Left ventricle myocardium superior (tissue), 1 donor: ENCODE data around the gene SRCIN1. TPM values are rescaled to one million over a fixed set of nuclear protein-coding genes. Genes with fewer than 3 reads are reported as not detected.

Experiments used
- total RNA-seq: library from RNA; stranded (reverse); fragmentation: NEBNext Ultra II Directional; extraction: Animal tissue kit (Norgen Biotek cat#: 25700); gene quantifications from one replicate; pipeline ENCODE4 v1.2.1, GENCODE V29; 2021
- donor health status: DM: no; HTN: yes; CAD: no; lungs with severe emphysema.

SRCIN1 gene
- total RNA-seq, 1 donor from 2014 or later: 1.4 TPM

Other genes starting within 250 kb of the SRCIN1 start
- 70.3 TPM for gene ARHGAP23, start 177.5 kb downstream of the SRCIN1 start, total RNA-seq
- gene EPOP, start 69.0 kb upstream of the SRCIN1 start, total RNA-seq: 0.57 TPM
- 88.0 TPM for gene MLLT6, start 99.3 kb upstream of the SRCIN1 start, total RNA-seq
- gene CISD3, start 124.4 kb upstream of the SRCIN1 start, total RNA-seq: 87.9 TPM
- 23.8 TPM for gene PCGF2, start 142.4 kb upstream of the SRCIN1 start, total RNA-seq
- 167 TPM for gene PSMB3, start 146.8 kb upstream of the SRCIN1 start, total RNA-seq
- 42.3 TPM for gene PIP4K2B, start 193.6 kb upstream of the SRCIN1 start, total RNA-seq
- gene CWC25, start 219.4 kb upstream of the SRCIN1 start, total RNA-seq: 10.0 TPM
- gene RPL23, start 247.8 kb upstream of the SRCIN1 start, total RNA-seq: 799 TPM